Adipocyte (in vitro differentiated cells): ENCODE results near the gene THOC2.
"Not testable (repeated sequence)": the region's sequence is repeated elsewhere in the genome, so short reads cannot be mapped to it uniquely, and the experiment has no call there.

Source experiments
- DNase-seq: peaks from one replicate; pipeline ENCODE4 v3.0.0-alpha.2; 2015; ENCODE audit warnings: low read depth
- H3K27me3 ChIP-seq: replicated peaks from 2 replicates; pipeline ENCODE4 v1.7.0; 2013; ENCODE audit warnings: mild to moderate bottlenecking, low read length, moderate library complexity; ENCODE audit not compliant: control insufficient read depth, insufficient read depth
- H3K36me3 ChIP-seq: 2 replicates; pipeline ENCODE4 v1.7.0; 2013; ENCODE audit warnings: low read length, mild to moderate bottlenecking, moderate library complexity; ENCODE audit not compliant: control insufficient read depth, insufficient read depth, severe bottlenecking
- H3K4me1 ChIP-seq: 2 replicates; pipeline ENCODE4 v1.7.0; 2013; ENCODE audit warnings: mild to moderate bottlenecking, low read length, moderate library complexity; ENCODE audit not compliant: control insufficient read depth, insufficient read depth
- H3K4me3 ChIP-seq: 2 replicates; pipeline ENCODE4 v1.7.0; 2013; ENCODE audit warnings: mild to moderate bottlenecking, low read length, moderate library complexity
- H3K9ac ChIP-seq: 2 replicates; pipeline ENCODE4 v1.7.0; 2013; ENCODE audit warnings: mild to moderate bottlenecking, low read length, moderate library complexity
- H3K9me3 ChIP-seq: 2 replicates; pipeline ENCODE4 v1.7.0; 2013; ENCODE audit warnings: mild to moderate bottlenecking, low read length, moderate library complexity; ENCODE audit not compliant: control insufficient read depth

Gene THOC2

DNA sequence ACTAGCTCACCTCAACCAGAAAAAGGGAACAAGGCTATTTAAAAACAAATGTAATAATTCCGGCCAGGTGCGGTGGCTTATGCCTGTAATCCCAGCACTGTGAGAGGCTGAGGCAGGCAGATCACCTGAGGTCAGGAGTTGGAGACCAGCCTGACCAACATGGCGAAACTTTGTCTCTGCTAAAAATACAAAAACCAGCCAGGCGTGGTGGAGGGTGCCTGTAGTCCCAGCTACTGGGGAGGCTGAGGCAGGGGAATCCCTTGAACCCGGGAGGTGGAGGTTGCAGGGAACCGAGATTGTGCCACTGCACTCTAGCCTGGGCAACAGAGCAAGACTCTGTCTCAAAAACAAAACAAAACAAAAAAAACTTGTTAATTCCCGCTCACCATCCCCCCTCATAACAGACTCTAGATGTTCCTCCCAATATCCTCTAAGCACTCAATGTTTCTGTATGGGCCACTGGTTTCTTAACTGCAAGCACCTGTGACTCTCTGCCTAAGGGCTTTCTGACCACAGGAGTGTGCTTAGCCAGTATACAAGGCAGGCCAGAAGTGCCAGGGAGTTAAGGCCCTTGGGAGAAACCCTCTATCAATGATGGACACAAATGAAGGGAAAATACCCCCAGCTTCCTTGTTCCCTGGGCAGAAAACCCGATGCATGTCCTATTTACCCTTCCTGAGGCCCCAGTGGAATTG, 21.0 kb upstream of the THOC2 start:
- no peak overlapping the region for H3K4me3 ChIP-seq
- no peak for DNase-seq
- no peaks in the 10 kb centered on the region for H3K27me3 ChIP-seq
- H3K9ac ChIP-seq: no peak overlapping the region
- no peaks in the 10 kb centered on the region for H3K9me3 ChIP-seq
- peaks cover 16% of the 10 kb centered on the region for H3K4me1 ChIP-seq
- H3K36me3 ChIP-seq: no peaks in the 10 kb centered on the region

DNA sequence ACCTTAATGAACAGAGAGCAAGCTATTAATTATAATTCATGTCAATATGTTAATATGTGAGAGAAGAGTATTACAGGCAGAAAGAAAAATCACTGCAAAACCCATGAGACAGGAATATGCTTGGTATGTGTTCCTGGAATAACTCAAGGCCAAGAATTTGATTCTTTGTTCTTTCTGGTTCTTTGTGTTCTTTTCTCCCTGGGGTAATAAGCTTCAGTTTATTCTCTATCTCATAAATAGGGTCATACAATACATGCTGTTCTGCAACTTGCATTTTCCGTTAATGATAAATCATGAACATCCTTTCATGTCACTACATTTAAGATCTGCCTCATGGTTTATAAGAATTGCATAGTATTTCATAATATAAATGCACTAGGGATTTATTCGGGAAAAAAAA, 16.8 kb upstream of the THOC2 start:
- H3K9ac ChIP-seq: no peak overlapping the region
- peak; percentile 39 for DNase-seq
- H3K9me3 ChIP-seq: no peaks in the 10 kb centered on the region
- no peak overlapping the region for H3K4me3 ChIP-seq
- H3K36me3 ChIP-seq: no peaks in the 10 kb centered on the region
- H3K4me1 ChIP-seq: peaks cover 3% of the 10 kb centered on the region
- H3K27me3 ChIP-seq: no peaks in the 10 kb centered on the region

GRCh38 chrX:123745511-123745910, 12.7 kb upstream of the THOC2 start:
- peaks cover 3% of the 10 kb centered on the region for H3K4me1 ChIP-seq
- no peak overlapping the region for H3K4me3 ChIP-seq
- H3K36me3 ChIP-seq: no peaks in the 10 kb centered on the region
- H3K9me3 ChIP-seq: no peaks in the 10 kb centered on the region
- DNase-seq: no peak
- no peaks in the 10 kb centered on the region for H3K27me3 ChIP-seq
- H3K9ac ChIP-seq: no peak overlapping the region

DNA sequence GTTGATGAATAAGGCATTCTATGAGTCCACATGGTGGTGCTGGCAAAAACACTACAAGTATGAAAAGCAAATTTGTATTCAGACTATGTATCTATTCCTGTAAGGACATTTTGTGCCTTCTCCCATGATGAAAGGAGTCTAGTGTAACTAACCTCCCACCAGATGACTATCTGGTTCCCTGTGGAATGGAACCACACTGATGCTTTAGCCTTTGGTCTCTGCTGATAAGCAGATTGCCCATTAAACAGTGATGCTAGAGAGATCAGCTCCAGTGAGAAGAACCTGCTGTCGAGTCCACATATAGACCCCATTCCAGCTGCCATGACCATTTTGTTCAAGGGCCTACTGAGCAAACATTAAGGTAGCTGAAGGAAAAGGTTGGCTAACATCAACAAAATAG, 10.5 kb upstream of the THOC2 start:
- H3K36me3 ChIP-seq: no peaks in the 10 kb centered on the region
- DNase-seq: no peak
- H3K9ac ChIP-seq: no peak overlapping the region
- H3K9me3 ChIP-seq: no peaks in the 10 kb centered on the region
- H3K4me3 ChIP-seq: no peak overlapping the region
- H3K27me3 ChIP-seq: no peaks in the 10 kb centered on the region
- H3K4me1 ChIP-seq: no peaks in the 10 kb centered on the region

- Histone ChIP-seq H3K9ac (no peak overlapping the region), H3K4me1 (no peaks in the 10 kb centered on the region), H3K36me3 (no peaks in the 10 kb centered on the region), H3K9me3 (no peaks in the 10 kb centered on the region), H3K27me3 (no peaks in the 10 kb centered on the region), H3K4me3 (no peak overlapping the region)
- no peak for DNase-seq
Observed at GRCh38 chrX:123742440-123742839, 9.6 kb upstream of the THOC2 start.

GRCh38 chrX:123740536-123740935, 7.7 kb upstream of the THOC2 start:
- H3K9me3 ChIP-seq: no peaks in the 10 kb centered on the region
- H3K4me3 ChIP-seq: no peak overlapping the region
- no peaks in the 10 kb centered on the region for H3K4me1 ChIP-seq
- no peak for DNase-seq
- no peaks in the 10 kb centered on the region for H3K27me3 ChIP-seq
- H3K9ac ChIP-seq: no peak overlapping the region
- no peaks in the 10 kb centered on the region for H3K36me3 ChIP-seq

GRCh38 chrX:123740006-123740405, 7.2 kb upstream of the THOC2 start:
- no peaks in the 10 kb centered on the region for H3K4me1 ChIP-seq
- no peaks in the 10 kb centered on the region for H3K27me3 ChIP-seq
- no peak overlapping the region for H3K4me3 ChIP-seq
- DNase-seq: no peak
- no peaks in the 10 kb centered on the region for H3K36me3 ChIP-seq
- H3K9ac ChIP-seq: no peak overlapping the region
- H3K9me3 ChIP-seq: no peaks in the 10 kb centered on the region

DNA sequence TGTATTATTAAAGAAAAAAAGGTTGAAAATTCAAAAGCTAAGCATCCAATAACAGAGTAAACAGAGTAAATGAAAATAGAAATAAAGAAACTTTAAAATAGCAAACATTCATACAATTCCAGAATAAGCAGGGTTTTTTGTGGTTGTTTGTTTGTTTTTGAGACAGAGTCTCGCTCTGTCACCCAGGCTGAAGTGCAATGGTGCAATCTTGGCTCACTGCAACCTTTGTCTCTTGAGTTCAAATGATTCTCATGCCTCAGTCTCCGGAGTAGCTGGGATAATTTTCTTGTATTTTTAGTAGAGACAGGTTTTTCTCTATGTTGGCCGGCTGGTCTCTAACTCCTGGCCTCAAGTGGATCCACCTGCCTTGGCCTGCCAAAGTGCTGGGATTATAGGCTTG, 6.6 kb upstream of the THOC2 start:
- Histone ChIP-seq H3K4me3 (no peak overlapping the region), H3K9ac (no peak overlapping the region), H3K9me3 (no peaks in the 10 kb centered on the region), H3K4me1 (no peaks in the 10 kb centered on the region), H3K36me3 (no peaks in the 10 kb centered on the region), H3K27me3 (no peaks in the 10 kb centered on the region)
- no peak for DNase-seq

DNA sequence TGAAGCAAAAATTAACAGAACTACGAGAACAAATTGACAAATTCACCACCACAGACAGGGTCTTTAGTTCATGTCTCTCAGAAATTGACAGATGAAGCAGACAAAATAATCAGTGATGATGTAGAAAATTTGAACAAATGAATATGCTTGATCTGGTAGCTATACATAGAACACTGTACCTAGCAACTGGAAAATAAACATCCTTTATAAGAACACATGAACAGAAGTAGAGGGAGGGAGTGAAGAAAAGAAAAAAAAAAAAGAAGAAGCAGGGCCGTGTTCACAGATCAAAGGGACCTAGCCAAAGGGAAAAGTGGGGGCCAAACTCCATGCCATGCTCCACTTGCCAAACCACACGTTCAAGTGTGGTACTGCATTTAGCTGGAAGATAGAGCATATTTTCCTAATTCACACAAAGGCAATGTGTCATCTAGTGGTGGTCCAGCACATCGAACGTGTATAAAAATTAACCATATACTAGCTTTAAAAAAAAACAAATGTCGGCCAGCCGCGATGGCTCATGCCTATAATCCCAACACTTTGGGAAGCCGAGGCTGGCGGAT, 5.6 kb upstream of the THOC2 start:
- DNase-seq: no peak
- Histone ChIP-seq H3K9ac (no peak overlapping the region), H3K4me3 (no peak overlapping the region), H3K4me1 (no peaks in the 10 kb centered on the region), H3K36me3 (no peaks in the 10 kb centered on the region), H3K9me3 (no peaks in the 10 kb centered on the region), H3K27me3 (no peaks in the 10 kb centered on the region)

DNA sequence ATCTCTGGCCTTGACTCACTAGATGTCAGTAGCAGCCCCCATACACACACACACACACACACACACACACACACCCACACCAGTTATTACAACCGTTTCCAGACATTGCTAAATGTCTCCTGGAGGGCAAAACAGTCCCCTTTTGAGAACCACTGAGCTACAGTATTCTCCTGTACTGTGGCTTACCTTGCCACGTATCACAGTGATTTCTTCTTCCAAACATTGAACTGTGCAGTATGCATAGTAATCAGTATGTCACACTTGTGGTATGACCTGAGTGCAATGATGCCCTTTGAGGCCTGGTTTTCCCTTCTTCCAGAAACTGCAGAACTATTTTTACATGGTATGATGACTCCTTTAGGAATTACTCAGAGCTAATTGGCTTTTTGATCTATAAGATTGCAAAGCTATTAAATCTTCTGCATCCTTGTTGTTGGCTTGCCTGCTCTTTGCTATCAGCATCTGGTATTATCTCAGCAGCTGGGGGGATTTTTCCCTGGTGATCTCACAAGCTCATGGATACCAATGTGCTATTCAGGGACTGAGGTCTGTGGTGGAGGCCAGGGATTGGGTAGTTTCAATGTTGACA, 3.6 kb upstream of the THOC2 start:
- Histone ChIP-seq H3K27me3 (no peaks in the 10 kb centered on the region), H3K9ac (no peak overlapping the region), H3K4me1 (no peaks in the 10 kb centered on the region), H3K36me3 (no peaks in the 10 kb centered on the region), H3K9me3 (no peaks in the 10 kb centered on the region), H3K4me3 (no peak overlapping the region)
- peak; percentile 38 for DNase-seq

DNA sequence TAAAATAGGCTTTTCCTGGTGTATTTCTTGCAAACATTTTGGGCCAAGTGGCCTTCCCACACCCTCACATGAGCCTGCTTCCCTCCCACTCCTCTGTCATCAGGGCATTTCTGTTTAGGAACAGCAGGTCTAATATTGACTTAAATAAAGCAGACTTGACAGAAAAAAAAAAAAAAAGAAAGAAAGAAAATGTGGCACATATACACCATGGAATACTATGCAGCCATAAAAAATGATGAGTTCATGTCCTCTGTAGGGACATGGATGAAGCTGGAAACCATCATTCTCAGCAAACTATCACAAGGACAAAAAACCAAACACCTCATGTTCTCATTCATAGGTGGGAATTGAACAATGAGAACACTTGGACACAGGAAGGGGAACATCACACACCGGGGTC, 2.3 kb upstream of the THOC2 start:
- H3K9me3 ChIP-seq, H3K36me3 ChIP-seq, H3K4me3 ChIP-seq, H3K4me1 ChIP-seq, H3K27me3 ChIP-seq, H3K9ac ChIP-seq, DNase-seq: not testable (repeated sequence)

DNA sequence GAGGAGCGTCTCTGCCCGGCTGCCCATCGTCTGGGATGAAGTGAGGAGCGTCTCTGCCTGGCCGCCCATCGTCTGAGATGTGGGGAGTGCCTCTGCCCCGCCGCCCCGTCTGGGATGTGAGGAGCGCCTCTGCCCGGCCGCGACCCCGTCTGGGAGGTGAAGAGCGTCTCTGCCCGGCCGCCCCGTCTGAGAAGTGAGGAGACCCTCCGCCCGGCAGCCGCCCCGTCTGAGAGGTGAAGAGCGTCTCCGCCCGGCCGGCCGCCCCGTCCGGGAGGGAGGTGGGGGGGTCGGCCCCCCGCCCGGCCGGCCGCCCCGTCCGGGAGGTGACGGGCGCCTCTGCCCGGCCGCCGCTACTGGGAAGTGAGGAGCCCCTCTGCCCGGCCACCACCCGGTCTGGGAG, 1.2 kb upstream of the THOC2 start:
- not testable (repeated sequence) for H3K9ac ChIP-seq, H3K36me3 ChIP-seq, H3K9me3 ChIP-seq, DNase-seq, H3K4me3 ChIP-seq, H3K27me3 ChIP-seq, H3K4me1 ChIP-seq
